Liver (tissue), 9 donors: Measurements from ENCODE around the gene CACNA1E. TPM values are rescaled to one million over a fixed set of nuclear protein-coding genes. Genes with fewer than 3 reads are reported as not detected.

Experiments
- DNase-seq: peaks from one replicate; pipeline ENCODE4 v3.0.0-alpha.2; 2017; ENCODE audit warnings: low spot score
- H3K27ac ChIP-seq, 2 donors: one replicate each; pipeline ENCODE4 v1.7.0; 2013; ENCODE audit warnings: inconsistent platforms in 2 of 2, low read length in 2 of 2, control low read depth in 1 of 2, low read depth in 1 of 2, mild to moderate bottlenecking in 1 of 2
- H3K27me3 ChIP-seq, 4 donors: one replicate each; pipeline versions ENCODE4 v1.6.1 to v1.7.0; 2013; ENCODE audit warnings: low read length in 3 of 4, inconsistent platforms in 1 of 4, mild to moderate bottlenecking in 1 of 4, moderate library complexity in 1 of 4; ENCODE audit not compliant: control insufficient read depth in 4 of 4, insufficient read depth in 4 of 4
- H3K36me3 ChIP-seq, 4 donors: one replicate each; pipeline versions ENCODE4 v1.6.1 to v1.7.0; 2013; ENCODE audit warnings: low read length in 3 of 4, mild to moderate bottlenecking in 3 of 4, low read depth in 1 of 4, moderate library complexity in 1 of 4; ENCODE audit not compliant: control insufficient read depth in 4 of 4, insufficient read depth in 3 of 4
- H3K4me1 ChIP-seq, 4 donors: one replicate each; pipeline versions ENCODE4 v1.6.1 to v1.7.0; 2013; ENCODE audit warnings: low read length in 3 of 4, mild to moderate bottlenecking in 3 of 4, moderate library complexity in 1 of 4; ENCODE audit not compliant: control insufficient read depth in 4 of 4, insufficient read depth in 4 of 4
- H3K4me3 ChIP-seq, 3 donors: one replicate each; pipeline versions ENCODE4 v1.6.1 to v1.7.0; 2013; ENCODE audit warnings: low read length in 3 of 3, control low read depth in 1 of 3, low read depth in 1 of 3, mild to moderate bottlenecking in 1 of 3
- H3K9ac ChIP-seq, 2 donors: one replicate each; pipeline ENCODE4 v1.7.0; 2013; ENCODE audit warnings: low read length in 2 of 2, mild to moderate bottlenecking in 2 of 2, moderate library complexity in 2 of 2, control low read depth in 1 of 2, low read depth in 1 of 2
- H3K9me3 ChIP-seq, 4 donors: one replicate each; pipeline versions ENCODE4 v1.6.1 to v1.7.0; 2013; ENCODE audit warnings: low read length in 3 of 4; ENCODE audit not compliant: control insufficient read depth in 4 of 4
- EGR1 ChIP-seq, 2 donors: IDR thresholded peaks; 2 replicates each; pipeline ENCODE4 v1.6.1; 2016 to 2018; ENCODE audit warnings: antibody characterized with exemption in 2 of 2, low read depth in 2 of 2
- FOXA1 ChIP-seq: IDR thresholded peaks from 2 replicates; pipeline ENCODE4 v1.6.1; 2016; ENCODE audit warnings: antibody characterized with exemption
- FOXA2 ChIP-seq: IDR thresholded peaks from 2 replicates; pipeline ENCODE4 v1.6.1; 2016; ENCODE audit warnings: antibody characterized with exemption
- GABPA ChIP-seq, 2 donors: IDR thresholded peaks in 1 of 2; conservative IDR thresholded peaks in 1 of 2; 2 replicates each; pipeline ENCODE4 v1.6.1; 2016; ENCODE audit warnings: antibody characterized with exemption in 2 of 2, mild to moderate bottlenecking in 1 of 2, moderate library complexity in 1 of 2
- HNF4A ChIP-seq, 2 donors: conservative IDR thresholded peaks; 2 replicates each; pipeline ENCODE4 v1.6.1; 2016; ENCODE audit warnings: antibody characterized with exemption in 2 of 2, mild to moderate bottlenecking in 2 of 2
- HNF4G ChIP-seq: IDR thresholded peaks from 2 replicates; pipeline ENCODE4 v1.6.1; 2016; ENCODE audit warnings: antibody characterized with exemption
- MAX ChIP-seq: IDR thresholded peaks from 2 replicates; pipeline ENCODE4 v1.6.1; 2016; ENCODE audit warnings: antibody characterized with exemption
- NR2F2 ChIP-seq: IDR thresholded peaks from 2 replicates; pipeline ENCODE4 v1.6.1; 2016; ENCODE audit warnings: antibody characterized with exemption
- RAD21 ChIP-seq, 2 donors: IDR thresholded peaks; 2 replicates each; pipeline ENCODE4 v1.6.1; 2016; ENCODE audit warnings: antibody characterized with exemption in 2 of 2, mild to moderate bottlenecking in 2 of 2
- RXRA ChIP-seq, 2 donors: IDR thresholded peaks; 2 replicates each; pipeline ENCODE4 v1.6.1; 2017 to 2018; ENCODE audit warnings: antibody characterized with exemption in 2 of 2, mild to moderate bottlenecking in 1 of 2
- SP1 ChIP-seq: IDR thresholded peaks from 2 replicates; pipeline ENCODE4 v1.6.1; 2018; ENCODE audit warnings: antibody characterized with exemption, mild to moderate bottlenecking
- TAF1 ChIP-seq: conservative IDR thresholded peaks from 2 replicates; pipeline ENCODE4 v1.6.1; 2016; ENCODE audit warnings: antibody characterized with exemption, mild to moderate bottlenecking
- YY1 ChIP-seq: IDR thresholded peaks from 2 replicates; pipeline ENCODE4 v1.6.1; 2016; ENCODE audit warnings: antibody characterized with exemption, mild to moderate bottlenecking
- ZBTB33 ChIP-seq: IDR thresholded peaks from 2 replicates; pipeline ENCODE4 v1.6.1; 2016; ENCODE audit warnings: antibody characterized with exemption
- WGBS: extraction: QIAGEN DNeasy Blood & Tissue Kit; methylation state at CpG from one replicate; pipeline ENCODE4 v1.1.7; 2013; 5-methylcytosine and 5-hydroxymethylcytosine counted together
- polyA plus RNA-seq, 2 donors: library from polyadenylated mRNA; stranded (reverse) in 1 of 2; unstranded in 1 of 2; fragments of 200-250 nt in 1 of 2; fragments of >200 nt in 1 of 2; fragmentation: Nextera tagmentation in 1 of 2; extraction: Ambion mirVana in 1 of 2; gene quantifications; one replicate each; pipeline versions ENCODE4 v1.2.1 to v1.2.3, GENCODE V29; 2013 to 2015
- total RNA-seq, 2 donors: library from RNA; depleted of rRNA; stranded (reverse); fragments of >200 nt; gene quantifications; one replicate each; pipeline ENCODE4 v1.2.3, GENCODE V29; 2014
- TF ChIP-seq, protein P1 (sequence below): IDR thresholded peaks from 2 replicates; pipeline ENCODE4 v1.6.1; 2016; ENCODE audit warnings: antibody characterized with exemption
- TF ChIP-seq, protein P2 (sequence below): IDR thresholded peaks from 2 replicates; pipeline ENCODE4 v1.6.1; 2016; ENCODE audit warnings: antibody characterized with exemption, mild to moderate bottlenecking
- donor health status: healthy.
- donor health status: healthy.
- donor health status: healthy.
- donor health status: healthy.
- donor health status: healthy.

The CACNA1E gene
- total and polyA plus RNA-seq, 4 donors = under 0.01 to 0.08 (median 0.01) TPM; not detected in 1

- no peak for TF ChIP-seq HNF4A (conservative IDR thresholded peaks at IDR 0.05)
Observed at GRCh38 chr1:181798191-181798926, 315.0 kb downstream of the CACNA1E start (continued).

DNA sequence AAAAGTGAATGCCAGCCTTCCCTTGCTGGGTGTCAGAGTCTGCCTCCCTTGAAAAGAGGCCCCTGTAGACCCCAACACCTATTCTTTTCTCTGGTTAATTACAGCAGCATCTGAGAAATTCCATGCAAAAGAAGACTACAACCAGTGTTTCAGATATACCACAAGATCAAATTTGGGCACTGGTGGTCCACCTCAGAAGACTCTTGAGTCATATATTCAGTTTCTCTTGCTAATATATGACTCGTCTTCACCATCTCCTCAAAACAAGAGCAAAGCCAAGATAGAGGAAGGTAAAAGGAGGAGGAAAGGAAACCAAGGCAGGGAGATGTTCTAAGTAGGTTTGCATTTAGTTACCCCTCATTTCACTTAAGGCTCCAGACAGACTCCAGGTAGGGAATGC is 318.3 kb downstream of the CACNA1E start:
- H3K36me3 ChIP-seq = no peaks in the 10 kb centered on the region
- no peak overlapping the region for H3K4me3 ChIP-seq
- H3K4me1 ChIP-seq = no peaks in the 10 kb centered on the region
- no peak for DNase-seq
- H3K27me3 ChIP-seq = no peaks in the 10 kb centered on the region
- no peak overlapping the region for H3K27ac ChIP-seq
- TF ChIP-seq RAD21 (IDR thresholded peaks at IDR 0.05) (no peak), EGR1 (IDR thresholded peaks at IDR 0.05; ENCODE audit: low read depth in 2 of 2) (no peak), HNF4G (no peak), HNF4A (conservative IDR thresholded peaks at IDR 0.05) (no peak), YY1 (no peak), FOXA1 (no peak), SP1 (no peak), GABPA (IDR thresholded peaks at IDR 0.05 in 1 of 2, conservative IDR thresholded peaks at IDR 0.05 in 1 of 2) (no peak), ZBTB33 (no peak), TAF1 (no peak), RXRA (IDR thresholded peaks at IDR 0.05) (no peak), NR2F2 (no peak), MAX (no peak), FOXA2 (no peak)
- TF ChIP-seq, protein P1, sequence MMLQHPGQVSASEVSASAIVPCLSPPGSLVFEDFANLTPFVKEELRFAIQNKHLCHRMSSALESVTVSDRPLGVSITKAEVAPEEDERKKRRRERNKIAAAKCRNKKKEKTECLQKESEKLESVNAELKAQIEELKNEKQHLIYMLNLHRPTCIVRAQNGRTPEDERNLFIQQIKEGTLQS = no peak
- TF ChIP-seq, protein P2, sequence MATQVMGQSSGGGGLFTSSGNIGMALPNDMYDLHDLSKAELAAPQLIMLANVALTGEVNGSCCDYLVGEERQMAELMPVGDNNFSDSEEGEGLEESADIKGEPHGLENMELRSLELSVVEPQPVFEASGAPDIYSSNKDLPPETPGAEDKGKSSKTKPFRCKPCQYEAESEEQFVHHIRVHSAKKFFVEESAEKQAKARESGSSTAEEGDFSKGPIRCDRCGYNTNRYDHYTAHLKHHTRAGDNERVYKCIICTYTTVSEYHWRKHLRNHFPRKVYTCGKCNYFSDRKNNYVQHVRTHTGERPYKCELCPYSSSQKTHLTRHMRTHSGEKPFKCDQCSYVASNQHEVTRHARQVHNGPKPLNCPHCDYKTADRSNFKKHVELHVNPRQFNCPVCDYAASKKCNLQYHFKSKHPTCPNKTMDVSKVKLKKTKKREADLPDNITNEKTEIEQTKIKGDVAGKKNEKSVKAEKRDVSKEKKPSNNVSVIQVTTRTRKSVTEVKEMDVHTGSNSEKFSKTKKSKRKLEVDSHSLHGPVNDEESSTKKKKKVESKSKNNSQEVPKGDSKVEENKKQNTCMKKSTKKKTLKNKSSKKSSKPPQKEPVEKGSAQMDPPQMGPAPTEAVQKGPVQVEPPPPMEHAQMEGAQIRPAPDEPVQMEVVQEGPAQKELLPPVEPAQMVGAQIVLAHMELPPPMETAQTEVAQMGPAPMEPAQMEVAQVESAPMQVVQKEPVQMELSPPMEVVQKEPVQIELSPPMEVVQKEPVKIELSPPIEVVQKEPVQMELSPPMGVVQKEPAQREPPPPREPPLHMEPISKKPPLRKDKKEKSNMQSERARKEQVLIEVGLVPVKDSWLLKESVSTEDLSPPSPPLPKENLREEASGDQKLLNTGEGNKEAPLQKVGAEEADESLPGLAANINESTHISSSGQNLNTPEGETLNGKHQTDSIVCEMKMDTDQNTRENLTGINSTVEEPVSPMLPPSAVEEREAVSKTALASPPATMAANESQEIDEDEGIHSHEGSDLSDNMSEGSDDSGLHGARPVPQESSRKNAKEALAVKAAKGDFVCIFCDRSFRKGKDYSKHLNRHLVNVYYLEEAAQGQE = no peak
- no peaks in the 10 kb centered on the region for H3K9me3 ChIP-seq
- 41% methylated on average over 1 of the region's 1 CpG for WGBS
- no peak overlapping the region for H3K9ac ChIP-seq

DNA sequence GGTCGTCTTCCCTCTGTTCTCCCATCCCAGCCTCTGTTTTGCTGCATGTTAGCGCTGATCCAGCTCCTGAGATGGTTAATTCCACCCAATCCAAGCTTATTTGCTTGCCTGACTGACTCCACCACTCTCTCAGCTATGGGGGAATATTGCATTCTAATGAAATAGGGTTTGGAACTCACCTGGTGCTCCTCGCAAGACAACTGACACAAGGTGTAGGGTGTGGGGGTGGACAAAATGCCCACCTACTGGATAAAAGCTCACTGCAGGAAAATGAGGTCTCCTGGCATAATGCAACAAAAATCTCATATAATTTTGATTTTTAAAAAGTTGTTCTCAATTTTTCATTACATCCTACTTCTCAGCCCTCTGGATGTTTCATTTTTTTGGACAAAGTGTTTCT is 319.1 kb downstream of the CACNA1E start:
- TF ChIP-seq NR2F2 = no peak
- TF ChIP-seq RAD21 (IDR thresholded peaks at IDR 0.05) = no peak
- TF ChIP-seq FOXA2 = no peak
- TF ChIP-seq, protein P1 = no peak
- TF ChIP-seq TAF1 = no peak
- TF ChIP-seq RXRA (IDR thresholded peaks at IDR 0.05) = no peak
- TF ChIP-seq HNF4G = no peak
- WGBS = 84% methylated on average over 3 of the region's 3 CpGs
- no peaks in the 10 kb centered on the region for H3K4me1 ChIP-seq

More for the DNA sequence above, 319.1 kb downstream of the CACNA1E start:
- Histone ChIP-seq H3K4me3 (no peak overlapping the region), H3K27ac (no peak overlapping the region), H3K9ac (no peak overlapping the region), H3K27me3 (no peaks in the 10 kb centered on the region), H3K36me3 (no peaks in the 10 kb centered on the region), H3K9me3 (no peaks in the 10 kb centered on the region)
- DNase-seq = no peak
